Left renal pelvis (tissue), 4 donors: ENCODE data around the gene KAT6B. TPM values are rescaled to one million over a fixed set of nuclear protein-coding genes. Genes with fewer than 3 reads are reported as not detected.

Experiments used
- DNase-seq, 4 donors: peaks; one replicate each; pipeline ENCODE4 v3.0.0-alpha.2; 2013; ENCODE audit warnings: low read depth in 4 of 4, low spot score in 3 of 4
- polyA plus RNA-seq, 4 donors: library from polyadenylated mRNA; unstranded; fragments of 120-200 nt; gene quantifications; one replicate each; pipeline ENCODE4 v1.2.1, GENCODE V29; 2013; ENCODE audit not compliant: insufficient read length in 4 of 4

The KAT6B gene
- polyA plus RNA-seq, 4 donors: 42.9 to 47.5 (median 45.5) TPM

DNA sequence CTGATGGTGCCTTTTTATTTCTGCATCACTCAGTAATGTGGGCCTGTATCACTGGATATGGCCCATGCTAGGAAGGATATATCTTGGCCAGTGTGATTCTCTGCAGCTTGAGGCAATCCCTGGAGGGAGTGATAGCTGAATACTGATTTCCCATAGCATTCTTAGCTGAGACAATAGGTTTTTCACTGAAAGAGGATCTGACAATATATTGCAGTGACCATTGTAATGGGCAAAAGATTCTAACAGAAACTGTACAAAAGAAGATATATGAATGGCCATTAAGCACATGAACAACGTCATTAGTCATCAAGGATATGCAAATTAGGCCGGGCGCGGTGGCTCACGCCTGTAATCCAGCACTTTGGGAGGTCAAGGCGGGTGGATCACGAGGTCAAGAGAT, 117.8 kb downstream of the KAT6B start:
- no peak for DNase-seq

DNA sequence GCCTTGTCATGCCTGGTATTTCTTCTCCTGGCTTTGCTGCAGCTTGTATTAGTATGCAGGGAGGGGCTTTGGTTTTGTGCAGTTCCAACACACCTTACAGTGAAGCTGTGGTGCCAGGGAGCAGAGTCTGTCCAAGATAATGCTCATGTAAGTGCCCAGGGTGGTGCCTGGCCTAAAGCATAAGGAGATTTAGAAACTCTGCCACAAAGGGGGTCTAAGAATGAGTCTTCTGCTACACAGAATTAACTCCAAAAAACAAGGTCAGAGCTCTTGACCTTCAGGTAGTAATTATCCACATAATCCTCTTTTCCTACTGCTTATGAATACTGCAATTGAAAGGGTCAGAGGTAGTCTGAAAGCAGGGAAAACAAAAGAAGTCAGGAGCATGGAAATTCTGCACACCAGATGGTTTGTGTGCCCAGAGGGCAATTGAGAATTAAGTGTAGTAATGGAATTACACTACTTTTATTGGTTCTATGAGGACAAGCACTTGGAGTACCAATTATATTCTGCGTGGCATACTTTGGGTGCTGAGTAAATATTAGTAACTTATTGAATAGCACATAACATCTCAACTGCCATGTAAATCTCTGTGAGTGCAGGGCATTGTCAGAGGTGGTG, 121.5 kb downstream of the KAT6B start:
- DNase-seq: no peak

DNA sequence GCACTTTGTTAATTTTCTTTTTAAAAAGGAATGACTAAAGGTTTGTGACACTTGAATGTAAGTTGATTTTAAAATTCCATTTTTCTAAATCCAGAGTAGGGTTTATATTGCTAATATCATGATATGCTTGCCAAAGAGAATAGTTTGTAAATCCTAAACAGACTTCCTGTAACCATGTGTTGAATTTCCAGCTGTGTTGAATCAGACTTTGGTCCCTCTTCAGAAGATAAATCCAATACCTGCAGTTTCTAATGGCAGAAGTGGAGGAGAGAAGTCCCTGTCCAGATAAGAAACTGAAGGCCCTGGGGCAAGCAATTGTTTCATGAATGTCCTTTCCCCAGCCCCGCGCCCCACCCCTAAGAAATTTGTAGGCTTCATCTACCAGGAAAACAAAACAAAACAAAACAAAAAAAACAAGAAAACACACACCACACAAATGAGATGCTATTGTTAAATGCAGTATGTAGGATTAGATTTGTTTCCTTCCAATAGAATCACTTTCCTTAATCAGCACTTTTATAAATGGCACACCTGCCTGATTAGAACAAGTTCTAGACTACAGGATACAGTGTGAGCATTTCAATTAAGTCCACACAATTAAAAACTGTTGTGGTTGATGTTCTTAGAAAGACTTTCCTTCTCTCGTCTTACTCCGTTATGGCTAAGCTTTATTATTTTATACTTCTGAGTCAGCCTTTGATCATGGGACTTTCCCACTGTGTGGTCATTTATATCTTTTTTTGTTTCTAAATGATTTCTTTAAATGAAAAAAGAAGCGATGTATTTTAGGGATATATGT, 122.8 kb downstream of the KAT6B start:
- no peak for DNase-seq

DNA sequence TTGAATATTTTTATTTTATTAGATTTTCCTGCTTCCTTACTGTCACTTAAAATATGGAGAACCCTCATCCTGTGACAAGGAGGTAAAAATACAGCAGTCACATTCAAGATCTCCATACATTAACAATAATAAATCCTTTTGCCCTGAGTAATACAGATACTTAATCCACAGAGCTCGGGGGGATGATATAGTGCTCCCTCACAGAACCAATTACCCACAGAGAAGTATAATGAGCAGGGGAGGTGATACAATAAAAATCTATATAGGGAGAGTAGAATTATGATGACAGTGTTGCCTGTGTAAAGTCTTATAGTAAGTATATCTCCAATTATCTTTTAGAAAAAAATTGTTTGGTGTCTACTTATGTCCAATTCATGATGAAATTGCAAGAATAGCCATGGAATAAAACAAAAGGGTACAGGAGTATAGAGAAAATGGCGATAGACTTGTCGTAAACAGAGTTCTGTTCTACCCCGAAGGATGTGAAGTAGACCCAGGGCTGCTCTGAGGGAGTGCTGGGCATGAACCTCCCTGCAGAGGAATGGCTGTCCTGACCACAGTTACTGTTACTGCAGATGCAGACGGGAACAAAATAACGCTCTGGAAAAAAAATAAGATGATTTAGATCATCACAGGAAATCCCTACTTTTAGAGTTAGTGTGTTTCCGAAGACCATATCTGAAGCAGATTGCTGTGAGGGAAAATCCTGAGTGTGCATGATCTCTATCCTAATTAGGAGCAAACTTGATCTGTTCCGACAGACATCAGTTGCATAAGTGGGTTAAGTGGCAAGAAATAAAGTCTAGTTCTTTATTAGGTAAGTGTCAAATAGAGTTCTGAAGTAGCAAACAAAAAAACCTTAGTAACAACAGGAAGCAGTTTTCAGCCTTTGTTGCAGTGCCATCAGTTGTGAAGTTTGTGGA, 123.7 kb downstream of the KAT6B start:
- no peak for DNase-seq

DNA sequence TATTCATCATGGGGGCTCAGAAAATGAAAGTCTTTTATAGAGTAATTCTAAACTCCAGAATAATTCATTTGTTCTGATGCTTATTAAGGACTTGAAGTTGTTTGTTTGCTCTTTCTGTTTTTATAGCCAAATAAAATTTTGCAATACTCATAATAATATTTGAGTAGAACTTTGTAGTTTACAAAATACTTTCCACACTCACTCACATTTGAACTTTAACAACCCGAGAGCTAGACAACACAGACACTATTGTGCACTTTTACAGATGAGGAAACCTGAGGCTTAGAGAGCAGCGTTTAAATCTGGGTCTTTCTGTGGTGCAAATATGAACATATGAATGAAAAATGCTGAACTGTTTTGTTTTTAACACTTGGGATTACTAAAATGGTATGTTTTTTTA, 126.8 kb downstream of the KAT6B start:
- DNase-seq: no peak

DNA sequence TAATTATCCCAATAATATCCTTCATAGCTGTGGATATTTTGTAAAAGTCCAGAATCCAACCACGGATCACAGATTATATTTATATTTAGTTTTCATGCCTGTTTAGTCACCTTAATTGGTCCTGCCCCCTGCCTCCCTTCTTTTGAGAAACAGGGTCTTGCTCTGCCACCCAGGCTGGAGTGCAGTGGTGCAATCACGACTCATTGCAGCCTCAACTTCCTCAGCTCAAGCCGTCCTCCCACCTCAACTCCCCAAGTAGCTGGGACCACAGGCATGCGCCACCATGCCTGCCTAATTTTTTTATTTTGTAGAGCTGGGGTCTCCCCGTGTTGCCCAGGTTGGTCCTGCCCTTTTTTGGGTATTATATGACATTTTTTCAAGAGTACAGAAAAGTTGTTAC, 129.4 kb downstream of the KAT6B start:
- DNase-seq: no peak

DNA sequence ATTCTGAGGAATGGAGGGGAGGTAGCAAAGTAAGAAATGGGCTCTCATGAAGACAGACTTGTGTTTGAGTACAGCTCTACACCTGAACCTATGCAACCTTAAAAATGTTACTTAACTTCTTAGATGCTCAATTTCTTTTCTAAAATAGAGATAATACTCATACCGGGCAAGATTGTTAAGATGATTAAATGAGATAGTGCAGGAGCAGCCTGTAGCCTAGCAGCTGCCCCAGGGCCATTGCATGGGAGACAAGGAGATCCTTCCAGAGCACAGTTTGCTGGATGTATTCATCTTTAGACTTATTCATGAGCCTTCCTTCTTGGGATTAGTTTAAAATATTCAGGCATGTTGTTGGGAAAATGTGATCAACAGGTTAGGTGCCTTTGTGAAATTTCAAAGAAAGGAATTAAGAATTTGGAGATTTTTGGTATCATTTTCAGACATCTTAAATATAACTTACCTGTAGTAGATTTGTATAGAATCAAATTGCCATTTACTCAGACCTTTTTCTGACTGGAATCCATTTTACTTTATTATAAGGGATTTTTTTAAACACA, 130.2 kb downstream of the KAT6B start:
- DNase-seq: no peak

DNA sequence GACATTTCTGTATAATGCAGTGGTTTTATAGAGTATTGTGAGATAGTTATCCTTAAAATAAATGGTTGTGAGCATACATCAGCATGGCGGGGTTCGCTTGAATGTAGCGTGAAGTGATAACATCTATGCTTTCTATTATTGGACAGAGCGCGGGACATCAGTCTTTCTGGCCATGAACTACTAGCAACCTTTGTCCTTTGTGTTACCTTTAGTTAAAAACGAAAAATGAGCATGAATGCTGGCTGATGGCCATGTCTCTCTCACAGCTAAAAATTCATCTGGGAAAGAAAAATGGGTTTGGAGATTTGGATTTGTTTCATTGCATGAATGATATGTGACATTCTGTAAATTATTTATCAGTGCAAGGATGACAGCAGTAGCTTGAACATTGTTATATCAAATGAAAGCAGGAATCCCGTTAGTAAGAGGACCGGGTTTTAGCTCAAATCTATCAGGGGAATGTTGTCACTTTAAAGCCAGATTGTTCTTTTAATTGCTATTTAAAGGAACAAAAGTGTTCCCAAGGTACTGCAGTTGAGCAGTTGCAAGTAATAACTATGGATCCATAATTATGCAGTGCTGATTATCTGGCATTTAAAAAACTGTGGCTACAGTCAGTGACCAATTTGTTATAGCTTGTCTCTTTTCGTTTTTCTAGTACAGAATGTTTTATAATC, 131.0 kb downstream of the KAT6B start:
- no peak for DNase-seq

DNA sequence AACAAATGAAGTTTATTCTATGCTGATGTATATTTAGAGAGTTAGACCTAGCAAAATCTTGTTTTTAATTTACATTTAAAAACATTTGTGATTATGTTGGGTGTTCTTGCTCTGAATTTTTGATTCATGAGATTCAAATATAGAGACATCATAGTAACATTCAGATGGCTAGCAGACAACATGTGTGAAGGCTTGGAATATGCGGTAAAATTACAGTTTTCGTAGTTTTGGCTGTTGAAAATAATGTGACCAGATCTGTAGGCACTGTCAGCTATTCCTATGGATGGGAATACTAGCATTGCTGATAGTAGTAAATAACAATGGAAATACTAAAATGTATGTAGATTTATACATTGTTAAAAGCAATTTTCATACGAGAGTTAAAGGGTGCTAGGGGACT, 131.9 kb downstream of the KAT6B start:
- DNase-seq: no peak

DNA sequence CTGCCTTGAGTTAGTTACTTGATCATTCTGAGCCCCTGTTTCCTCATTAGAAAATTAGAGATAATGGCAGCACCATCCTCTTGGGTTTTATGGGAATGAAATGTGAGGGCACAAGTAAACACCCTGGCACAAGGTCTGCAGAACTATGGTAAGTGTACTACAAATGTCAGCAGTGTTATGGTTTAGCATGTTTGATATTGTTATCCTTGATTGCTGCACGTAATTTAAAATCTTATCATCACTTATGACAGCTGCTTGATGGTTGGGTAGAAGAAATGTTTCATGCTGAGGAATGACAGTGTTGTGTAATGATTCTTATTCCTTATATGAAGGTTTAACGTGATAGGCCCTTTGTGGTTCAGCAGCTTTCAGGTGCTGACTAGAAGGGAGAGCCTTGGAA, 134.3 kb downstream of the KAT6B start:
- DNase-seq: no peak

DNA sequence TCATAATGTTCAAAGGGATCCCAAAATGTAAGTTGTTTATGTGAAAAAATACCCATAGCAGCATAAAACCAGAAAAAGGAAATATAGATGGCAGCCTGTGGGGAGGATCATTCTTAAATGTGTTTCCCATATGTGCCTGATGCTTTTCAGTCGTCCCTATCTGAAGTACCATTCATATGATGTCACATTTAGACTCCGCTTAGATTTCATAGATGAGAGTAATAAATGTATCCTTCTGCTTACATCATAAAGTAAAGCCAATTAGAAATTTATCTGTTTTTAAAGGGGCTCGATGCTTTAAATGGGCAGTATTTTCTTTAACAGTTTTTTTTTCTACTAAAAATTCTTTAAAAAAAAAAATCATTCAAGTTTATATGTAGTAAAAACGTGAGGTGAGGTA, 136.1 kb downstream of the KAT6B start:
- DNase-seq: no peak

DNA sequence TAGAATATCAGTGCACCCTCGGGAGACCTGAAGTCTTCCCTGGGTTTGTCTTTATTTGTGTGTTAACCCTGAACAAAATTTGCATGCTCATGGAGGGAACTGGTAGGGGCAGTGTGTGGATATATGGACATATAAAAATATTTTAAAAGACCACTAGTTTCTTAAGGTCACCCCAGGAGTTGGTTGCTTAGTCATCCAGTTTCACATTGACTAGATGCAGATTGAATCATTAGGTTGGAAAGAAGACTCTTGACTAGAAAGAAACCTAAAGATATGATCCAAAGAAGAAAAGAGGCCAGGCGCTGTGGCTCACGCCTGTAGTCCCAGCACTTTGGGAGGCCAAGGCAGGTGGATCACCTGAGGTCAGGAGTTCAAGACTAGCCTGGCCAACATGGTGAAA, 137.1 kb downstream of the KAT6B start:
- no peak for DNase-seq

DNA sequence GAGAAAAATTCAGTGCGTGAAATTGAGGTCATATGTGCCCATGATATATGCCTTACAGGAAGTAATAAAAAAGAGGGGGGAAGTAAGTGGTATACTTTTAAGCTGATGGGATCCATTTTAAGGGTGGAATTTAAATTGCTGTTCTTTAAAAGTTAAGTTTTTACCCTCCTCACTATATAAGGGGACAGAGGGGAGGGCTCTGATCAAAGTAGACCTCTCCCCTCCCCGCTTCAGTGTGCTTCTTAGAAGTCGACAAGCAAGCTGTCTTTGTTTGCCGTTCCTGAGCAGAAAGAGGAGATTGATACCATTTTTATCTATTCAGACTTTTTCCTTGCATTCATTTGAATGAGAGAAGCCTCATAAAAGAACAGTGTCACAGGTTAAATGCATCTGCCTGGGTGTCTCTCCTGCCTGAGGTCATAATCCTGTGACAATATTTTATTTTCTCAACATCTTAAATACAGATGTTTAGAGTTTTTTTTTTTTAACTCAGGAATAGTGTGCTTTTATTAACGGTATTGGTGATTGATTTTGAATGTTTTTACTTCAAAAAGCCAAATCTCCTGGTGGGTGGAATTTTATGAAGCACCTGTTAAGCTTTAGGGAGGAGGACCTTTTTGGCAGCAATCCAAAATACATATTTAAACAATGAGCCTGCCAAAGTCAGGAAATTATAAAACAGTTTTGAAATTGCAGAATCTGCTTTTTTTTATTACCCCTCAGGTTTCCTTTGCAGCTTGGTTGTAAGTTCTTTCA, 141.7 kb downstream of the KAT6B start:
- DNase-seq: no peak

DNA sequence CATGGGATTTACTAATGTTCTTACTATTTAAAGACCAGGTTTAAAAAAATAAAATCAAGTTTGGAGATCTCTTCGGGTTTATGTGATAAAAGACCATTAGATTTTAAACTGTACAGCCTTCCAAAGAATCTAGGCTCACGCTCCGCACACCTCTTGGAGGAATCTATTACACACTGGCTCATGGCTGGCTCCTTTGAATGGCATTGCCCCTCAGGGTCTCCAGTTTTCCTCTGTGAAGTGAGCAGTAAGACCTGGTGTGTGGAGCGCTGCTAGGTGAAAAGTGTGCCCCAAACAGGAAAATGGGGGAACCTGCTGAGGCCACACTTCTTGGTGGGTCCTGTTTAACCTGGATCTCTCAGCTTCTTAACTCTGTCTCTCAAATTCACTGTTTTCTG, 142.3 kb downstream of the KAT6B start:
- no peak for DNase-seq

DNA sequence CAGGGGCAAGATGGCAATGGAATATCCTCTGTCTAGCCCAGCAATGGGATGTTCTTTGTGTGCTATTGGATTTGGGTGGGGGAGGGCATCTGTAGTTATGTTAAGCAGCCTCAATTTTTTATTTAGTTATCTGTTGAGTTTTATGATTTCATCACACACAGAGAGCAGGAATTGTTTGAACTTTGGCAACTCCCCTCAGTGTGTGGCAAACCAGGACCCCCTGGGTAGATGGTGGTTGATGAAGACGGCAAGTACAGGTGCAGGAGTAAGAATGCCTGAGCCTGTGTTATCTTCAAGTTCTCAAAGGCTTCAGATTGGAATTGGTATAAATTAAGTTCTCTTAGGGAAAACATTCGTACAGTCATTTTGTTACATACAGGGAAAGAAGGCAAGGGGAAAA, 142.7 kb downstream of the KAT6B start:
- no peak for DNase-seq

DNA sequence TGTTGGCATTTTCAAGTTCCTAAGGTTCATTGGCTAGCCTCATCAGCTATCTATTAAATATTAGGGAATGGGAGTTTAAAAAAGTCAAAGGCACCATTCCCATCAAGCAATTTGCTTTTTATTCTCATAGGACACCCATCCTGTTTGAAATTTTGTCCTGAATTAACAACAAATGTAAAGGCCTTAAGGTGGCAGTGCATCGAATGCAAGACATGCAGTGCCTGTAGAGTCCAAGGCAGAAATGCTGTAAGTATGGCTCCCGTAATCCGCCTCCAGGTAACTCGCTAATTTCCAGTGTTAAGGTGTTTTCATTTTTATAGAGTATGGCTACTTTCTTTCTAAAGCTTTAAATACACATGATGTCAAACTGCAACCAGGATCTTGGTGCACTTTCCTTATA, 143.1 kb downstream of the KAT6B start:
- DNase-seq: no peak

DNA sequence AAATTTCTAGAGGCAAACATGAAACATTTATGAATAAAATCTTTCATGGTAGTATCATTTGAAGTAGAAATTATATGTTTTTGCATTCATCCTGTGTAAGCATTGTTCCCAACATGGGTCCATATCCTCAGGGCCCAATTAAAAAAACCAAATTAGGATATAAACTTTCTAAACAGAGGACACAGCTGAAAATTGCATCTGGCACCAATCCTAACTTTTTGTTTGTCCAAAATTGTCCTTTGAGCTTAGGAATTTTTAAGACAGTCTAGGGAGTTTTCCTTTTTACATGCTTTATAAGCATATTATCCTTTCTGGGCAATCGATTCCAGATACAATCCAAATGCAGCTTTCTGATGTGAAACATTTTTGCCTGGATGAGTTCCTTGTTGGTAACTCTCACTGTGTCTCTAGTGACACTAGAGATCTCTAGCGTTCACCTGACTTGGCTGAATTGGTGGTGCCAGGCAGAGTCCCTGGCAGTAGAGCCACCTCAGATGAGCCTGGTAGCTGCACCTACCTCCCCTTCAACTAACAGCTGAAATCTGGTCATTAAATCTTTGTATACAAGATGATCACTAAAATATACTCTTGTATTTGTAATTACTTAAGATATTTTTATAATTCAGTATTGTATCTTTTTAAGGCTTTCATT, 147.5 kb downstream of the KAT6B start:
- no peak for DNase-seq

DNA sequence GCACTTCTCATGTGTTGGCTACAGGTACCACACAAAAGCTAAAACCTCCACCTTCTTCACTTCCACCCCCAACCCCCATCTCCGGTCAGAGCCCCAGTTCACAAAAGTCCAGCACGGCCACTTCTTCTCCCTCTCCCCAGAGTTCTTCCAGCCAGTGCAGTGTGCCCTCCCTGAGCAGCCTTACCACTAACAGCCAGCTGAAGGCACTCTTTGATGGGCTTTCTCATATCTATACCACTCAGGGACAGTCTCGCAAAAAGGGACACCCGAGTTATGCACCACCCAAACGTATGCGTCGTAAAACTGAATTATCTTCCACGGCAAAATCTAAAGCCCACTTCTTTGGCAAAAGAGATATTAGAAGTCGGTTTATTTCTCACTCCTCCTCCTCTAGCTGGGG, 149.4 kb downstream of the KAT6B start:
- DNase-seq: no peak

DNA sequence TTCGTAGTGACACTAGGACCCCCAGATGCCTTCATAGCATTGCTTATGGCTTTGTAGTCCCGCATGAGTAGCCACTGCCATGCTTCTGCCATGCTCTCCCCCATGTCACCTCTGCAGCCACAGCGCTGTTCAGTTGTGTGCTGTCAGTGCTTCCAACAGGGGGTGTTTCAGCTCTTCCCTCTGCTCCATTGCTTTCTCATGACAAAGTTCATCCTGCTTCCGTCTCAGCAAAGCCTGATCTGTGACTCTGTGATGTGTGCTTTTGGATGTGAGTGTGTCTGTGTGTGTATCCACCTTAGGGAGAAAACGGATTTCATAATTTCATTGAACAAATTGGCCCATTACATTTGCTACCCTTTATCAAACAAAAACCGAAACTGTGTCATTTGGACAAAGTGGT, 150.2 kb downstream of the KAT6B start:
- DNase-seq: no peak
